Endothelial cell of coronary artery (primary cell): ENCODE measurements around the gene CYP2B6. TPM values are rescaled to one million over a fixed set of nuclear protein-coding genes. Genes with fewer than 3 reads are reported as not detected.

ENCODE experiments used
- total RNA-seq: library from RNA; depleted of rRNA; stranded (reverse); fragments of >200 nt; gene quantifications from 2 replicates; pipeline ENCODE4 v1.2.3, GENCODE V29; 2014

Gene CYP2B6
- not detected in 2 replicates for total RNA-seq

GRCh38 chr19:40990972-40991381 lies at the start of gene CYP2B6:
TSS of gene CYP2B6 (plus strand) at chr19:40991282. CDS start at chr19:40991306, 24 bp downstream.

Other genes starting within 250 kb of the CYP2B6 start
- gene ACTMAP, start 240.8 kb upstream of the CYP2B6 start, total RNA-seq: 0.36 and 1.0 TPM in 2 replicates
- 48.4 and 51.1 TPM in 2 replicates for gene SNRPA, start 240.1 kb upstream of the CYP2B6 start, total RNA-seq
- gene MIA, start 215.8 kb upstream of the CYP2B6 start, total RNA-seq: not detected in 2 replicates
- 5.6 and 7.7 TPM in 2 replicates for gene RAB4B, start 213.0 kb upstream of the CYP2B6 start, total RNA-seq
- 107 and 118 TPM in 2 replicates for gene EGLN2, start 192.1 kb upstream of the CYP2B6 start, total RNA-seq
- gene CYP2A6, start 140.8 kb upstream of the CYP2B6 start, total RNA-seq: not detected in 2 replicates
- not detected in 2 replicates for gene CYP2A7, start 109.1 kb upstream of the CYP2B6 start, total RNA-seq
- not detected in 2 replicates for gene CYP2A13, start 97.2 kb downstream of the CYP2B6 start, total RNA-seq
- gene CYP2F1, start 123.2 kb downstream of the CYP2B6 start, total RNA-seq: not detected in 2 replicates
- 0.09 and 0.54 TPM in 2 replicates for gene CYP2S1, start 201.9 kb downstream of the CYP2B6 start, total RNA-seq
- 91.9 and 209 TPM in 2 replicates for gene AXL, start 227.9 kb downstream of the CYP2B6 start, total RNA-seq